Hematopoietic multipotent progenitor cell treated with erythropoietin and hydrocortisone succinate and interleukin-3 and kit ligand, for 4 days (in vitro differentiated cells): ENCODE measurements around the gene RNF8.
"Not testable (repeated sequence)": the region's sequence is repeated elsewhere in the genome, so short reads cannot be mapped to it uniquely, and the experiment has no call there.

Source experiments
- DNase-seq: peaks from one replicate; pipeline ENCODE4 v3.0.0-alpha.2; 2015

Gene RNF8, protein sequence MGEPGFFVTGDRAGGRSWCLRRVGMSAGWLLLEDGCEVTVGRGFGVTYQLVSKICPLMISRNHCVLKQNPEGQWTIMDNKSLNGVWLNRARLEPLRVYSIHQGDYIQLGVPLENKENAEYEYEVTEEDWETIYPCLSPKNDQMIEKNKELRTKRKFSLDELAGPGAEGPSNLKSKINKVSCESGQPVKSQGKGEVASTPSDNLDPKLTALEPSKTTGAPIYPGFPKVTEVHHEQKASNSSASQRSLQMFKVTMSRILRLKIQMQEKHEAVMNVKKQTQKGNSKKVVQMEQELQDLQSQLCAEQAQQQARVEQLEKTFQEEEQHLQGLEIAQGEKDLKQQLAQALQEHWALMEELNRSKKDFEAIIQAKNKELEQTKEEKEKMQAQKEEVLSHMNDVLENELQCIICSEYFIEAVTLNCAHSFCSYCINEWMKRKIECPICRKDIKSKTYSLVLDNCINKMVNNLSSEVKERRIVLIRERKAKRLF

DNA sequence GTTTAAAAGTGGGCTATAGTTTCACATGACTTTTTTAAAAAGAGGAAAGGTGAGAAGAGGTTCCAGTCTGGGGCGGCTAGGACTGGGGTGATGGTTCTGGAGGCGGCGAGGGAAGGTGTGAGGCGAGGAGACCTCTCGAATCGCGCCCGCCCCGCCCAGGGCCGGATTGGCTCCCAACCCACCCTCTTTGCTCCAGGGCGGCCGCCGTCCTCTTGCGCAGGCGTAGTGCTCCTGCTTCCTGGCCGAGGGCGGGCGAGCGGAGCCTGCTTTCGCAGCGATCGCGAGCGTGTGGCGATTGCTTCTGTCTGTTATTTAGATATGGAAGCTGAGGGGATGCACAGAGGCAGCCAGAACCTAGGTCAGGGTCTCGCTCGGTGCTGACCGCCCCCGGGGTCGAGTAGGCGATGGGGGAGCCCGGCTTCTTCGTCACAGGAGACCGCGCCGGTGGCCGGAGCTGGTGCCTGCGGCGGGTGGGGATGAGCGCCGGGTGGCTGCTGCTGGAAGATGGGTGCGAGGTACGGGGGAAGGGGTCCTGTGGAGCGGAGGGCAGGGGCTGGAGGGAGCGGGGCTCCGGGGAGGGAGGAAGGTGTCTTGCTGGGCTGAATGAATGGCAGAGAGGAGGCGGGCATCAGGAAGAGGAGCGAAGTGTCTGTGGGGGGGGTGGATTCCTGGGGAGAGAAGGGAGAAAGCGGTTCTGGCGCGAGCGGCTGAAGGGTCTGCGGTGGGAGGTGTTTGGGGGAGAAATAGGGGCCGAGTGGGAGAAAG, at the start of gene RNF8:
Gene RNF8 (plus strand): TSS at position 223 of the 765 bp plus-strand sequence. CDS start 182 bp downstream, at position 405.
- DNase-seq = peak; percentile 95

DNA sequence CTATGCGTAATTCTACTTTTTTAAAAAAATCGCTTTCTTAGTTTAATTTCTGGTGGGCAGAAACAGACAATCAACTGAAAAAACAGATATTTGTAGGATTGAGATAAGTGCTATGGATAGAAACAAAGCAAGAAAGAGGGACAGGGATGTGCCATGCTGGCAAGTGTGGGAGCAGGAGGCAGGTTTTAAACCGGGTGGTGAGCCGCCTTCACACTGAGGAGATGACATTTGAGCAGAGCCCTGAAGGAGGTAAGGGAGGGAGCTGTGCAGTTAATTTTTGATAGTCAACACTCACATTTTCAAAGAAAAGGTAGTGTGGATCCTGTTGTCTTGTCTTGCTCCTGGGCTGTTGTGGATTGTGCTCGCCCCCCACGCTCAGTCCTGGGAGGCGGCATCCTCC, 49.0 kb upstream of the RNF8 start:
- DNase-seq = no peak

DNA sequence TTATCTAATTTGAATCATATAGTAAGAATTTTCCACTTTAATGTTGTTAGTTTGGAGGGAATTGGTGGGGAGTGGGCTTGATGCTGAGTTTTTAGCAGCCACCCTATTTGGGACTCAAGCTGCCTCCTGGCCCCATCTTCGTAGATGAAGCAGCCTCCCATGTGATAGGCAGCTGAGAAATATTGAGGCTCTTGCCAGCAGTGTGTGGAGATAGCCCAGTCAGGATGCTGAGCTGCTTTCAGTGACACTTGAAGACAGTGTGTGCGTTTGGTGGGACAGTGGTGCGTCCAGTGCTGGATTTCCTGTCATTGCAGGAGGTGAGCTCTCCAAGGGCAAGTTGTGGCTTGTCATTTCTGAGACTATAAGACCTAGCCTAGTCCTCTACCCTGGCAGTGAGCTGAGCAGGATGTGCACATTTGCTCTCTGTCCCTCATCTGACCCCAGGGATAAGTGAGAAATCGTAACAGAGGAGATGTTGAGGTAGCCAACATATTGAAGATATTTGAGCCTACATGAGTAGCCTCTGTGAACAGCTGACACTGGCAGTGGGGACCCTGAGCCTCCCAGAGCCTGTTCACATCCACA, 47.9 kb upstream of the RNF8 start:
- no peak for DNase-seq

DNA sequence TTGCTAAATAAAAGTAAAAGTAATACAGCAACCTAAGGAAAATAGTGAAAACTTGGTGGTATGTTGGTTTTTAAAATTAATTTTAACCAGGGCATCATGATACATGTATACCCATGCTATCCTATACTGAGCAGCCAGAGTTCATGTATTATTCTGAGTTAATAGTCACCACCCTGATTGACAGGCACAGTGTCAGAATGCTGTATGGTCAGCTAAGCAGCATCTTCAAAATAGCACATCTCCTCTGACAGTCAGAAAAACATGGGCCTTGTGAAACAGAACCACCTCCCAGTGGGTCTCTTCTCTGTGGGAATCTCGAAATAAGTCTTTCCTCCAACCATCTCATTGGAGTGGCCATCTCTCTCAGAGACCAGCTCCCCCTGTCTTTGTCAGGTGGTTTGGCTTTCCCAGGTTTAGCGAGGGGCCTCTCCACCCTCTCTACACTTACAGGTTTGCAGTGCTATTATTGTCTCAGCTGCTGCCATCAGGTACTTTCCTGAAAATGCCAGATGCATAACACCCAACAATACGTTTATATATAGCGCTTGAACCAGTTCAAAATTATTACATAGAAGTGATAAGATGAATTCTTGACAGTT, 47.1 kb upstream of the RNF8 start:
- DNase-seq = no peak

DNA sequence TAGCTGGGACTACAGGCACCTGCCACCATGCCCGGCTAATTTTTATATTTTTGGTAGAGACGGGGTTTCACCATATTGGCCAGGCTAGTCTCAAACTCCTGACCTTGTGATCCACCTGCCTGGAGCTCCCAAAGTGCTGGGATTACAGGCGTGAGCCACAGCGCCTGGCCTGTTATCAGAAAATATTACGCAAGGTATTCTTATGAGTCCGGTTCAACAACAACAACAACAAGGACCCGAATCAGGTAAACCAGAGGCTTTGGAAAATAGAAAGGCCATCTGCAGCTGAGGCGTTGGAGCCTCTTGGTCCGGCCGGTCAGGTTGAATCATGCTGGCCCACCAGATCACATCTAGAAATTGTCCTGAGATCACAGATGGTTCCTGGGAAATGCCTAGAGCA, 46.3 kb upstream of the RNF8 start:
- DNase-seq = not testable (repeated sequence)

DNA sequence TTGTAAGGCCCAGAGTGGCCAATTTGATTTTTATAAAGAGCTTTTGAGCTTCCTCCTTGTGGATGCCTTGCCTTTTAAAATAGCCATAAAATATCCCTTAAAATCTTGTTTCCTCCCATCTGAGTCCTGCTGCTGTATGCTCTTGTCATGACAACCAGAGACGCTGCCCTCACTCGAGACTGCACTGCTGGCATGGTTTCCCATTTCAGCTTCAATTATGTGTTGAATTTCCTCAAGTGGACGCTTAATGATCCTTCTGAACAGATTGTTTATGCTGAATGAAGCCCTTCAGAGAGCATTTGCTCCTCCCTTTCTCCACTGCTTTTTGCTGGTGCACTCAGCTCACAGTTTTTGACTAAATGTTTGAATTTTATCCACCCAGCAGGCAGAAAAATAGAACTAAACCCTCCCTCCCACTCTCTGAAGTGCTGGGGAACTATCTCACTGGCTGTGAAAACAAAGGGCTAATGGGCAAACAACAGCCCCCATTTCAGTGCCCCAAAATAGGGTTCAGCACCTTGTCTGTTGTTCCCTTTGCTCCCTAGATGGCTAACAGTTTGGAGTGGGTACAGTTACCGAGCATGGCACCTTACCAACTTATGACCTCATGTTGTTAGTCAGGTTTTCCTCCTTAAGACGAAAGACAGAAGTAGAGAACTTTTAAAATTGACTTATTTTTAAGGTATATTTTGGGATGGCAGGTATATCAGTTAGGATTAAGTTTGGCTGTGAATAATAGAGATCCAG, 45.5 kb upstream of the RNF8 start:
- no peak for DNase-seq

DNA sequence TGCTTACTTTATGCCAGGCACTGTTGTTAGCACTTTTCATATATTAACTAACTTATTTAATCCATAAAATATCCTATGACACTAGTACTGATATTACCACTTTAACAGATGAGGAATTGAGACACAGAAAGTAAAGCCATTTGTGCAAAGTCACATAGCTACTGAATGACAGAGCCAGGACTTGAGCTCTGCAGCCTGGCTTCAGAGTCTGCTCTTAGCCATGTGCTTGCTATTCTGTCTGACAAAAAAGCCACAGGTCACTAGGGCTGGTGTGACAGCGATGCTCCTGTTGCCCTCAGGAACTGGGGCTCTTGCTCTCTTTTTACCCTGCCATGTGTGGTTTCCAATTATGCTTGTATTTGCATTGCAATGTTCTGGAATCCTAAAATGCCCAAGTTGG, 44.7 kb upstream of the RNF8 start:
- no peak for DNase-seq

DNA sequence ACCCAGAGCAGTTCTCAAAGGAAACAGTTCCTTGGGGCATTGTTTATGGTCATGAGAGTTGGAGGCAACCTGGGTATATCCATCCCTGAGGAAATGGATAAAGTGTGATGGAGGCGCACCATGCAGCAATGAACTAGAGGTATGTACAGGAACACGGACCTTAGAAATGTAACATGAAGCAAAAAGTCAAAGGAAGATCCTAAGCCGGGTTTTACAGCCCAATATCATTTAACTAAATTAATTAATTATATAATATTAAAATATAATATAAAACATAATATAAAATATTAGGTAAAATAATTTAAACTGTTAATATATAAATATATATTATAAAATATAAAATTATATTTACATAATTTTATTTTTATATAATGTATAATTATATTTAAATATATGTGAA, 44.1 kb upstream of the RNF8 start:
- no peak for DNase-seq

DNA sequence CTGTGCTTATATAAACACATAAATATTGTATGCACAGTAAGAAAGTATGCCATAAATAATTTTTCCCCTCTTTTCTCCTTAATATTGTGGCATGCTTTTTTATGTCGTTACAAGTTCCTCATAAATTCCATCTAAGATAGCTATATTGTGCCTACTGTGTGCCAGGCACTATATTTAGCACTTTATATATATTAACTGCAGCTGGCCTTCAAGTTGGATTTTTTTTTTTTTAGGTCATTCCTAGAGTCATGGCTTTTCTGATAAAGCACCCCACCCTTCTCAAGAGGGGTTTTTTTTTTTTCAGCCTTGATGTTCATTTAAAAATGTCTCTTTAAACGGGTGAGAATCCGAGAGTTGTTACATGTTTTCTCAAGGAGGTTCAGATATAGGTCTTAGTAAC, 42.8 kb upstream of the RNF8 start:
- DNase-seq = peak; percentile 63

DNA sequence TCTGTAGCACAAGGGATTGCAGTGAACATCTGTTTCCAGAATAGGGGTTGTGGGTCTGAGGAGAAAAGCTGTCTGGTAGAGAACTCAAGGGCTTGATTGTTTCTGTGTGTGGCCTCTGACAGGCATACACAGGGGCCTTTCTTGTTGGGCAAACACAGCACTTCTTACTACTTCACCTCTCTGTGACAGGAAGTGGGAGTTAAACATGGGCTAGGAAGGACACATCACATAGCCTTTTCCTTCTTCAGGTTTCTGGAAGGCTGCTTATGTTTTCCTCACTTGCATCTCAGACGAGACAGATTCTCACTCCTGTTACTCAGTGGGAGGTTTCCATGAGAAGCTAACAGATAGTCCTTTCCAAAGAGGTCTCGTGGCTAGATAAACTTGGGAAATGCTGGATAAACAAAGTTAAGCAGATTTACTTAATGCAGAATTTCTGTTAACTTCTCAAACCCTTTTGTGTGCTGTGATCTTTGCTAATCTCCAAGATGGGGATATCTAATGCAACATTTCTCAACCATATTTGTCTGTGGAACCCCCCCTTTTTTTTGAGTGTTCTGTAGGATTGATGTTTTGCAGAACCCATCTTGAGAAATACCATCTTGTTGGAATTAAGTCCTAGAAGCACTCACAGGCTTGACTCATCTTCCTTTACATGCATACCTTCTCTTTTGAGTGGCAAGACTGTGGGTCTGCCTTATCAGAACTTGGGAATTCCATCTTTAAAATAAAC, 41.9 kb upstream of the RNF8 start:
- DNase-seq = no peak

DNA sequence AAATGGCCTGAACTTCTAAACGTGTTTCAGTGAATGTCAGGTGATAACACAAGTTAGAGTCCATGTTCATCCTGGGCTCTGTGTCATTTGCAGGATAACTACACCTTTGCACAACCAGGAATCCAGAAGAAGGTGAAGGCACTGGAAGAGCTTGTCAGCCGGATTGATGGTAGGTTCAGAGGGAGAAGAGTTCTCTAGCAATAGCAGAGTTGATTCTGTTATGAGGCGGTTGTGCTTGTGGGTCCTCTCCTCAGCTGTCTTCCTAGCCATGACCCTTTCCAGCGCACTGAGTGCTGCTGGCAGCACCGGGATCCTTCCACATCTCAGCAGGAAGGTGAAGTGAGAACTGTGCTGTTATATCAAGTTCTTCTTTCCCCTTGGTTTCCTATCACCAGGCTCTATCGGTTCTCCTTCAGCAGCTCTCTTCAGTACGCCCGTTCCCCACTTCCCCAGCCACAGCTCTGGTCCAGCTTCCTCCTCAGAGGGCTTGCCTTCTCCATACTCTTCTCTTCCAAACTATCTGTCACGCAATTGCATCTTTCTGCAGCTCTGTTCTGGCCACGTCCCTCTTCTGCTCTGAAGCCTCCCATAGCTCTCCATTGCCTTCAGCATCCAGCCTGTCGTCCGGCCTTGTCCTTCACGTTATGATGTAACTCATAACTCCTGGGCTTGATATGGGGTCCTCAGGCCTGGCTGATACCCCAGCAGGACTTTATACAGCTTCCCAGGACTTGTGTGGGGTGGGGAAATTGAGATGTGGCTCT, 39.9 kb upstream of the RNF8 start:
- DNase-seq = peak; percentile 26

DNA sequence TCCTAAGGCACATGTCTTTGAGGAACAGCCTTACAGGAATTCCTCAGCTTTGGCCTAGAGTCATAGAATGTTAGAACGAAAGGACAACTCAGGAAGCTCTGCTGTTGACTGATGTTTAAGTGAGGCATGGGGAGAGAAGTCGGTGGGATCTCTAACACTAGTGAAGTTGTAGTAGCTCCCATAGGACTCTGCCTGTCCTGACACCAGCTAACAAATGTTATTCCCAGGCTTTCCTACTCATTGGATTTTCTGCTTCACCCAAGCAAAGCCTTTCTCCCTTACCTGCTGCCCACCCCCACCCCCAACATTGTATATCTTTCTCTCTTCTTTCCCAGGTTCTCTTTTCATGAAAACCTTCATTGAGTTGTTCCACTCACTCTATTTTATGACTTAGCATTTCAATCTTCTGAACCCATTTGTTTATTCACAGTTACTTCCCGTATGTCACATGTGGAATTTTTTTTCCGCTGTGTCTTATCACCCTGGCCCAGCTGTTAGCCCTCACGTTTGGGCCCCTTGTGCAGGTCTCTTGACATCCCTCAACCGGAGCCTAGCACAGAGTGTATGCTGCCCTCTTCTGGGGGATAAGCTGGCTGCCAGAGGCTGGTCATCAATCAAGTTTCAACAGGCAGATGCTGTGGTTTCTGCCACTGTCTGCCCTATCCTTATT, 39.2 kb upstream of the RNF8 start:
- DNase-seq = peak; percentile 98

DNA sequence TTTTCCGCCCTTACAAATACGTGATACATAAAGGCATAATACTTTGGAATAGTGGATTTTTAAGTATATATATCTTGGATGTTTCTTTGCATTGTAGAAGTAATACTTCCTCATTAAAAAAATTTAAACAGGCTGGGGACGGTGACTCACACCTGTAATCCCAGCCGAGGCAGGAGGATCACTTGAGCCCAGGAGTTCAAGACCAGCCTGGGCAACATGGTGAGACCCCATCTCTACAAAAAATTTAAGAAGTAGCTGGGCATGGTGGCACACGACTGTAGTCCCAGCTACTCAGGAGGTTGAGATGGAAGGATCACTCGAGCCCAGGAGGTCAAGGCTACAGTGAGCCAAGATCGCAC, 38.6 kb upstream of the RNF8 start:
- DNase-seq = no peak

DNA sequence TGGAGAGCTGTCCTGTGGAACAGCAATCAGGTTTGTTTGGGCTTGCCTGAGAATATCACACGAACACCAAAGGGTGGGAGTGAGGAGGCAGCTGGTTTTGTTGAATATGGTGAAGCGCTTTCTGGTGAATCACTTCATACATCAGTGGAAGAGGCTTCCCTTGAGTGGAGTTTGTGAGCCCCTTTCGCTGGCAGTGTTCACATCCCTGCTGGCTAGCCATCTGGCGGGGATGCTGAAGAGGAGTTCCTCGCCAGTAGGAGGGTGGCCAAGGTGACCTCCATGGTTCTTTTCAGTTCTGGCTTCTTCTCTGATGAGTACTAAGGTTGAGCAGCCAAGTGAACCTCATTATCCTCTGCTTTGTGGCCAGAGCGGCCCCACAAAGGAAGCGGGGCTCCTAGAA, 37.7 kb upstream of the RNF8 start:
- no peak for DNase-seq

DNA sequence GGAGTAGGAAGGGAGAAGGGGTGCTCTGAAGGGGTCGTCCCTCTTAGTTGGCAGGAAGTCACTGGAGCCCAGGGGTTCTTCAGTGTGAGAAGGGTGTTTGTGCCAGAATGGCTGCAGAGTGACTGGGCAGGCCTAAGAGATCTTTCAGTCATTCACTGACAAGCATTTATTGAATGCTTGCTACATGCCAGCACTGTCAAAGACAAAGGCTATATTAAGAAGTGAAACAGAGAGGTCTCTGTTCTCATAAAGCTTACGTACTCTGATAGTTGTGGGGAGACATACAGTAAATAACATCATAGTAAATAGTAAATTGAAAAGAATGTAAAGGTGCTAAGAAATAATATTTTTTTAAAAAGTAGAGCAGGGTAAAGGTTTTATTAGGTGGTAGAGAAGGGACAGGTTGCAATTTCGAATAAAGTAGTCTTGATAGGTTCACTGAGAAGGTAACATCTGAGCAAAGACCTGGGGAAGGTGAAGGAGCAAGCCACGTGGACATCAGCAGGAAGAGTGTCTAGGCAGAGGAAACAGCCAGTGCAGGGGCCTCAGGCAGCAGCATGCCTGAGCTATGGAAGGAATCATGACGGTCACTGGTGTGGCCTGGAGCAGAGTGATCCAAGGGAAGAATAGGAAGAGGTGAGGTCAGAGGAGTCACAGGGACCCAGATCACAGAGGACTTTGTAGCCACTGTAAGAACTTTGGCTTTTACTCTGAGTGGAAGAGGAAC, 36.3 kb upstream of the RNF8 start:
- no peak for DNase-seq

DNA sequence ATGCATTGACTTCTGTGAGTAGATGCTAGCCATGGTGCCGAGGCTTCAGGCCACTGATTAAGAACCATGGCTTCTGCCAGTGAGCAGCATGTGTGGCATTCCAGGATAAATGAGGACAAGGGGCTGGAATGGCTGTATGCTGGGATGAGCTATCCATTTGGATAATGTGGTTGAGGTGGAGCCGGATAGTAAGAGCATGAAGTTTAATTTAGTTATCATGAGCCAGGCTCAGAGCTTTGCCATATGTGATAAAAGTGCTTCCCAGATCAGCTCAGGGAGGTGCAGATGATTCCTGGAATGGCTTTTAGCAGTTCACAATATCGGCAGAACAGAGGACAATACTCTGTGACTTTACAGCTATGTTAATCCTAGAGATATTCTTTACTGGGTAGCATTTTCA, 34.6 kb upstream of the RNF8 start:
- DNase-seq = no peak

DNA sequence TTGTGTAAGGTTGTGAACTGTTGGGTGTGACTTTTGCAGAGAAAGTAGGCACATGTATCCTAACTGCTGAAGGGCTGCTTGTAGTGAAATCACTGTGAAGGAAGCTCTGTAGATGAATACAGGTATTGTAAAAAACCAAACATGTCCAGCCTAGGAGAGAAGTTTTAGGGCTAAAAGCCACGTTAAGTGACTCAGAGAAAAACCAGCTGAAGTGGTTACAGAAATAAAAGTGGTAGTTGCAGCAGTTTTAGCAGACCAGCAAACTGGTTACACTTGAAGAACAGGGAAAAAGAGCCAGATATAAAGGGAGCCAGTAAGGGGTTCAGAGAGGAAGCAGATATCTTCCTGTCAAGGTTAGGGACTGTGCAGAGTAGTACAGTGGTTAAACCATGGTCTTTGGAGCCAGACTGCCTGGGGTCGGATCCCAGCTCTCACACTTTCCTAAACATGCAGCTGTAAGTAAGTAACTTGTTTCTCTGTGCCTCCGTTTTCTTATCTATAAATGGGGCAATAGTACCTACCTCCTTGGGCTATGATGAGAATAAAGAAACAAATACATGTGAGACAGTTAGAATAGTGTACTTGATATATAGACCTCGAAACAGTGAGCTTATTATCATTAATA, 33.8 kb upstream of the RNF8 start:
- DNase-seq = peak; percentile 15

DNA sequence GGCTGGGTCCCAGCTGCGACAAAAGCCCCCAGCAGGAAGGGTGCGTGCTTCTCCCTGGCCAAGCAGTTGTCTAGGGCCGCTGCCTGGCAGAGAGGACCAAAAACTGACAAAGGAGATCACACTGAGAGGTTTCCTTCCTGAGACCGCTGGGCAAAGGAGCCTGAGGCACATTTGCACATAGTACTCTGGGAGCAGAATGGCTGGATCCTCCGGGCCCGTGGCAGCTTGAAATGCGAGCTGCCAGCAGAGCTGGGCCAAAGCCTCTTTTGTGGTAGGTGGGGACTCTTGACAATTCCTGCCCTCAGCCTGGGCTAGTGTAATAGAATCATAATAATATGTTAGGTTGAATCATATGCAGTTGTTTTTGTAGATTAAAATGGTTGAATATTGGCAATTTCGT, 33.1 kb upstream of the RNF8 start:
- no peak for DNase-seq

DNA sequence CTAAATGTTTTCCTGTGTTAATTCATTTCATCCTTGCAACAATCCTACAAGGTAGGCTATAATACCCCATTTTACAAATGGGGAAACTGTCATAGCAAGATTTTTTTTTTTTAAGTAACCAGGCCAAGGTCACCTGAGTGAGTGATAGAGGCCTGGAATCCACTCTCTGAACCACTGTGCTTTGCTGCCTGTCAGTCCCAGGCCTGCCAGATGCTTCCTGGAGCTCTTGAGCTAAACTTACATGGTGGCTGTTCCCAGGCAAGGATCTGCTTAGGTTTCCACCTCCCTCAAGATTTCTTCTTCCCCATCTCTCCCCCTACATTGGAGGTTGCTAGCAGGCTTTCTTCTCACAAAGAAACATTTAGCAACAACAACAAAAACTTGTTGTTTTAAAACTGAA, 32.7 kb upstream of the RNF8 start:
- no peak for DNase-seq
